ENCODE results near the gene TULP3. TPM values are rescaled to one million over a fixed set of nuclear protein-coding genes. Genes with fewer than 3 reads are reported as not detected.
"Not testable (repeated sequence)": the region's sequence is repeated elsewhere in the genome, so short reads cannot be mapped to it uniquely, and the experiment has no call there.

The TULP3 gene
- total and polyA plus RNA-seq, 5 donors: 10.5 to 17.1 (median 14.8) TPM

GRCh38 chr12:2857021-2857431 is 33.7 kb upstream of the TULP3 start, which contains the start of gene TEX52:
Gene TEX52, minus strand, starts transcription at chr12:2857039. Its CDS starts 13 bp downstream, at chr12:2857026.
- Histone ChIP-seq H3K4me3 (ENCODE audit: low read length) (no peak within 1 kb of the TSS), H3K27ac (ENCODE audit: low read length) (no peak within 1 kb of the TSS), H3K4me1 (ENCODE audit: control insufficient read depth, insufficient read depth, low read length) (no peaks in the 10 kb centered on the region), H3K9me3 (ENCODE audit: control insufficient read depth, low read length) (no peaks in the 10 kb centered on the region), H3K27me3 (ENCODE audit: control insufficient read depth, insufficient read depth) (no peaks in the 10 kb centered on the region)
- intact Hi-C loops (cut with DNase I): loop anchor here in 3 of 4 donors (10.0 kb wide), 1 partner anchor 178 kb away; no protein-coding TSS in a partner anchor
- ATAC-seq (no peak), DNase-seq (no peak)
- WGBS: 87% methylated on average over 3 of the region's 3 CpGs

GRCh38 chr12:2857576-2857975 is 33.1 kb upstream of the TULP3 start:
- ATAC-seq: no peak
- DNase-seq: no peak
- Histone ChIP-seq H3K4me1 (ENCODE audit: control insufficient read depth, insufficient read depth, low read length) (no peaks in the 10 kb centered on the region), H3K27me3 (ENCODE audit: control insufficient read depth, insufficient read depth) (no peaks in the 10 kb centered on the region), H3K4me3 (ENCODE audit: low read length) (no peak overlapping the region), H3K9me3 (ENCODE audit: control insufficient read depth, low read length) (no peaks in the 10 kb centered on the region), H3K27ac (ENCODE audit: low read length) (no peak overlapping the region)
- WGBS: 95% methylated on average over 7 of the region's 7 CpGs
- intact Hi-C loops (cut with DNase I): loop anchor here in 3 of 4 donors (10.0 kb wide), 1 partner anchor 177 kb away; no protein-coding TSS in a partner anchor

GRCh38 chr12:2858334-2858733 is 32.4 kb upstream of the TULP3 start:
- 73% methylated on average over 2 of the region's 2 CpGs for WGBS
- H3K4me1 ChIP-seq (ENCODE audit: control insufficient read depth, insufficient read depth, low read length): no peaks in the 10 kb centered on the region
- DNase-seq (peak in 1 of 3 donors; percentile 51), ATAC-seq (peak; percentile 23 to 65)
- no peaks in the 10 kb centered on the region for H3K27me3 ChIP-seq (ENCODE audit: control insufficient read depth, insufficient read depth)
- H3K4me3 ChIP-seq (ENCODE audit: low read length): no peak overlapping the region
- intact Hi-C loops (cut with DNase I): loop anchor here in 3 of 4 donors (10.0 kb wide), 1 partner anchor 176 kb away; no protein-coding TSS in a partner anchor
- H3K27ac ChIP-seq (ENCODE audit: low read length): peak overlapping the region; percentile 3
- H3K9me3 ChIP-seq (ENCODE audit: control insufficient read depth, low read length): no peaks in the 10 kb centered on the region

- WGBS: 82% methylated on average over 12 of the region's 12 CpGs
- DNase-seq: peak in 1 of 3 donors; percentile 52
- Histone ChIP-seq H3K27ac (ENCODE audit: low read length) (no peak overlapping the region), H3K4me1 (ENCODE audit: control insufficient read depth, insufficient read depth, low read length) (no peaks in the 10 kb centered on the region), H3K4me3 (ENCODE audit: low read length) (no peak overlapping the region), H3K27me3 (ENCODE audit: control insufficient read depth, insufficient read depth) (no peaks in the 10 kb centered on the region), H3K9me3 (ENCODE audit: control insufficient read depth, low read length) (no peaks in the 10 kb centered on the region)
- intact Hi-C loops (cut with DNase I): loop anchor here in 3 of 4 donors (10.0 kb wide), 1 partner anchor 176 kb away; no protein-coding TSS in a partner anchor
- peak in 1 of 2 donors; percentile 9 for ATAC-seq
These were observed 31.7 kb upstream of the TULP3 start for GRCh38 chr12:2858944-2859421.

- DNase-seq (no peak), ATAC-seq (no peak)
- Histone ChIP-seq H3K4me3 (ENCODE audit: low read length) (no peak overlapping the region), H3K9me3 (ENCODE audit: control insufficient read depth, low read length) (no peaks in the 10 kb centered on the region), H3K27me3 (ENCODE audit: control insufficient read depth, insufficient read depth) (no peaks in the 10 kb centered on the region), H3K4me1 (ENCODE audit: control insufficient read depth, insufficient read depth, low read length) (no peaks in the 10 kb centered on the region), H3K27ac (ENCODE audit: low read length) (no peak overlapping the region)
- intact Hi-C loops (cut with DNase I): no loop called here
These were observed 30.5 kb upstream of the TULP3 start for GRCh38 chr12:2860170-2860569.

GRCh38 chr12:2862876-2863275 is 27.8 kb upstream of the TULP3 start:
- DNase-seq: peak in 1 of 3 donors; percentile 60
- no peaks in the 10 kb centered on the region for H3K27me3 ChIP-seq (ENCODE audit: control insufficient read depth, insufficient read depth)
- H3K9me3 ChIP-seq (ENCODE audit: control insufficient read depth, low read length): no peaks in the 10 kb centered on the region
- peak; percentile 73 to 84 for ATAC-seq
- H3K27ac ChIP-seq (ENCODE audit: low read length): no peak overlapping the region
- 73% methylated on average over 7 of the region's 7 CpGs for WGBS
- H3K4me3 ChIP-seq (ENCODE audit: low read length): no peak overlapping the region
- intact Hi-C loops (cut with DNase I): no loop called here
- H3K4me1 ChIP-seq (ENCODE audit: control insufficient read depth, insufficient read depth, low read length): no peaks in the 10 kb centered on the region

GRCh38 chr12:2863402-2863801 is 27.3 kb upstream of the TULP3 start:
- H3K27me3 ChIP-seq (ENCODE audit: control insufficient read depth, insufficient read depth); H3K27ac ChIP-seq (ENCODE audit: low read length); DNase-seq; H3K4me1 ChIP-seq (ENCODE audit: control insufficient read depth, insufficient read depth, low read length); H3K9me3 ChIP-seq (ENCODE audit: control insufficient read depth, low read length); ATAC-seq; H3K4me3 ChIP-seq (ENCODE audit: low read length); intact Hi-C loops (cut with DNase I): not testable (repeated sequence)
- 94% methylated on average over 7 of the region's 7 CpGs for WGBS

- Histone ChIP-seq H3K4me1 (ENCODE audit: control insufficient read depth, insufficient read depth, low read length) (no peaks in the 10 kb centered on the region), H3K9me3 (ENCODE audit: control insufficient read depth, low read length) (no peaks in the 10 kb centered on the region), H3K27me3 (ENCODE audit: control insufficient read depth, insufficient read depth) (no peaks in the 10 kb centered on the region), H3K27ac (ENCODE audit: low read length) (no peak overlapping the region), H3K4me3 (ENCODE audit: low read length) (no peak overlapping the region)
- DNase-seq: no peak
- intact Hi-C loops (cut with DNase I): no loop called here
- no peak for ATAC-seq
- 98% methylated on average over 9 of the region's 9 CpGs for WGBS
These were observed 26.5 kb upstream of the TULP3 start for GRCh38 chr12:2864198-2864597.

- DNase-seq; H3K4me3 ChIP-seq (ENCODE audit: low read length); intact Hi-C loops (cut with DNase I); ATAC-seq; H3K27ac ChIP-seq (ENCODE audit: low read length); H3K4me1 ChIP-seq (ENCODE audit: control insufficient read depth, insufficient read depth, low read length); H3K9me3 ChIP-seq (ENCODE audit: control insufficient read depth, low read length); H3K27me3 ChIP-seq (ENCODE audit: control insufficient read depth, insufficient read depth): not testable (repeated sequence)
- 98% methylated on average over 9 of the region's 9 CpGs for WGBS
These were observed 21.6 kb upstream of the TULP3 start for GRCh38 chr12:2868986-2869632.

GRCh38 chr12:2876431-2877046 is 14.2 kb upstream of the TULP3 start:
- ATAC-seq (no peak), DNase-seq (peak in 1 of 3 donors; percentile 62)
- intact Hi-C loops (cut with DNase I): no loop called here
- H3K9me3 ChIP-seq (ENCODE audit: control insufficient read depth, low read length): no peaks in the 10 kb centered on the region
- H3K27ac ChIP-seq (ENCODE audit: low read length): no peak overlapping the region
- no peaks in the 10 kb centered on the region for H3K27me3 ChIP-seq (ENCODE audit: control insufficient read depth, insufficient read depth)
- WGBS: 4% methylated on average over 38 of the region's 38 CpGs
- H3K4me1 ChIP-seq (ENCODE audit: control insufficient read depth, insufficient read depth, low read length): peaks cover 4% of the 10 kb centered on the region
- peak overlapping the region; percentile 82 for H3K4me3 ChIP-seq (ENCODE audit: low read length)

Measured in right cardiac atrium (tissue), 5 donors.